NCI-H774 (cell line): ENCODE data around the gene SLC1A1.
"Not testable (repeated sequence)": the region's sequence is repeated elsewhere in the genome, so short reads cannot be mapped to it uniquely, and the experiment has no call there.

Experiments
- DNase-seq: peaks from one replicate; lab custom pipeline; 2025; lab: John Stamatoyannopoulos, UW

Gene SLC1A1

DNA sequence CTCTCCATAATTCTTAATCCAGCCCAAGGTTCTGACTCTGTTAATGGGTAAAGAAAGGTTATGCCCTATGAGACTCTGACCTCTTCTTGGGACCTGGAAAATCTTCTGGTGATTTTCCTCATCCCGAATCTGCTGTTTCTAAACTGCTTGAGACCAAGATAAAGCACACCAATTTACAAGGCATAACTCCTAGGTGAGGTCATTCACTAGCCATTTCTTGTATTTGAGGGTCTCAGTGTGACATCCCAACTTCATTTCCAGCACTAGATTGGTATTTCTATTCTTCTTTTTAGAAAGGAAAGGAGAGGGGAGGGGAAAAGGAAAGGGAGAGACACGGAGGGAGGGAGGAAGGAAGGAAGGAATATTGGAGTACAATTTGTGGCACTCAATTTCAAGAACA is 51.6 kb downstream of the SLC1A1 start:
- DNase-seq = no peak

DNA sequence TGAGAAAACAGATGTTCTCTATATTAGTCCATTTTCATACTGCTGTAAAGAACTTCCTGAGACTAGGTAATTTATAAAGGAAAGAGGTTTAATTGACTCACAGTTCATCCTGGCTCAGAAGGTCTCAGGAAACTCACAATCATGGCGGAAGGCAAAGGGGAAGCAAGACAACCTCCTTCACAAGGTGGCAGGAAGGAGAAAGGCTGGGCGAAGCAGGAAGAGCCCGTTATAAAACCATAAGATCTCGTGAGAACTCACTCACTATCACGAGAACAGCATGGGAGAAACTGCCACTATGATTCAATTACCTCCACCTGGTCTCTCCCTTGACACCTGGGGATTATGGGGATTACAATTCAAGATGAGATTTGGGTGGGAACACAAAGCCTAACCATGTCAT is 54.4 kb downstream of the SLC1A1 start:
- not testable (repeated sequence) for DNase-seq

DNA sequence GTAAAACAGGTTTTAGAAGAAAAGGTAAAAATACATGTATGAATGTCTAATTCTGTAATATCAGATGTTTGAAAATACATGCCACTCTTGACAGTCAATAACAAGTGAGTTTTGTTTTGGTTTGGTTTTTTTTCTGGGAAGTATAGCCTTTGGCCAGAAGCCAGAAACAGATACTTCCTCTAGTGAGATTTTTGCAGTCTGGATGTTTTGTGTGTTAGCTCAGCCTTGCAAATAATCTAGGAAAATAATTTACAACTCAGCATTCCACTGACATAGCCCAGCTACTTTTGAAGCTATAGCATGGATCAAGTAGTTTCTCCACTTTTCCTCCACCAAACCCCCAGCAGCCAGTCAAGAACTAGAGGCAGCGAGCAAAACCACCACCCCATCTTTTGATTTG is 56.7 kb downstream of the SLC1A1 start:
- DNase-seq = no peak

DNA sequence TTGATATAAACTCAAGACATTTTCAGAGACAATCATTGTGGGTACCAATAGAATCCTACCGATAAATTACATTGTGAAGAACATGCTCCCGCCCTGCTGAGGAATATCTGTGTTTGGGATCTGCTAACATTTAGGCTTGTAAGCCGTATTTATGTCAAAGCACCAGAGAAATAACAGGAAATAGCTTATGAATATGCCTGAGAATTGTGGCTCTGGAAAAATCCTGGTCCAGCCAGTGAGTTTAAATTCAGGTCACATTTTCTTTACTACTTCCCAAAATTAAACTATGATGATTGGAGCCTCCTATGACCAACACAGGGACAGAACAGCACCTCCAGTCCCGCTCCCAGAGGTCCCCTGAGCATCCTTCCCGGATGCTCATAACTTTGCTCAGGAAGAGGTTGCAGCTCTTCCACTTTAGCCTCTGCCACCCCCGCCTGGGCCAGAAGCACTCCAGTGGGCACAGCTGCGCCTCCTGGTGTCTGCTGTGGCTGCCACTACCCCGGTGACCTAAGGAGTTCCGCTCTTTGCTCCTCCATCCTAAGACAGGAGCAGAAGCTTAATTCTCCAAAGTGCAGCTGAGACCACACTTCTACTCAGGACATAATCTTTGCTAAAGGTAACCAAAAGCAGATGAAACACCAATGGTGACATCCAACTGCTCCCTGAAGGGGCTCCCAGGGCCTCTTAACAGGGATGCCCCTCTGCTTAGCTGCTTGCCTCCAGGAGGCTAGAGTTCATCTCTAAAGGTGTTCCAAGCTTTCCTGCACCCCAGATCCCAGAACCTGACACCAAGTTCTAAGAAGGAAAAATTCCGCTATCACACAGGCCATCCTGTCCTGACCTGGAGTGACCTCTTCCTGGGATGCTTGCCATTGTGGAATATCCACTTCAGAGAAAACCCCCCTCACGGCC is 58.8 kb downstream of the SLC1A1 start:
- DNase-seq = no peak

DNA sequence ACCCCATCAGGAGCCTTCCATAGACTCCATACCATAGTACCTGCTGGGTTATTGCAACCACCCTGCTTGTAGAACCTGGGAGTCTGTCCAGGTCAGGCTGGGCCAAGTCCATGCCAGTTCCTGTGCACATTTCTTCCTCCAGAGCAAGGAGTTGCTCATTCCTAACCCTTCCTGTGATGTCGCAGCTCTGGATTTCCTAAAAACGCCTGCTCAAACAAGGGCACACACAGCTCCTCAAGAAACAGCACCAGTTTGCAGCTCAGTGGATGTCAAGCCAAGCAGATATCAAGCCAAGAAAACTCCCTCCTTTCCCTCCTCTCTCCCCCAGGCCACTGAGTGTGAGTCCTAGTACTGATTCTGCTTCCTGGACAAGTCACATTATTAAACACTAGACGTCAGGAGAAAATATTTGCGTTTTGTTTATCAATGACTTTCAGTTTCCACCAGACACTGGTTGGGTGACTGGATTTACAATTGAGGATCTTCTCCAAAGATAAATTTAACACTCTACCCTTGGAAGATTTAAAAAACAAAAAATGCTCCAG is 59.6 kb downstream of the SLC1A1 start:
- no peak for DNase-seq

DNA sequence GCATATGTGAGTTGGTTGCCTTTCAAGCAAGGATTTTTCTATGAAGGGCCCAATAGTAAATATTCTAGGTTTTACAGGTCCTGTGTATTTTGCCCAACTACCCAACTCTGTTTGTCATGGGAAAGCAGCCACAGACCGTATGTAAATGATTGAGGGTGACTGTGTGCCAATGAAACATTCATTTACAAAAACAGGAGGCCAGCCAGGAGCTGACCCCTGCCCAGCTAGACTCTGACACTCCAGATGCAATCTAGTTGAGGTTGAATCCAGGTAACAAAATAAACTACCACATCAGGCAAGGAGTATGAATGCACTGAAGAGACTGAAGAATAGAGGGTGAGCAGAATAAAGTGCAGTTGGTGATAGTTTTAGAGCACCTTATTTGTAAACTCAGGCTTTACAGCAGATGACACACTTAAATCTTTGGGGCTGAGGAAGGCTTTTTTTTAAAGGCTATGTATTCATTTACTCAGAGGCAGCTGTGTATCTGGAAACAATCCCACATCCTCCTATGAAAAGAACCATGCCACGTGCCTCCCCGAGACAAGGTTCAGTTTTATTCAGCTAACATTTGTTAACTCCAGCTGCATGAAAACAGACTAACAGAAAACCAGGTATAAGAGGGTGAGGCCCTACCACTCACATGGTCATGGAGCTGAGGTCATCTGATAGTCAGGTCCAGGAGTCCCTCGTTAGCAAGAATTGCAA is 60.7 kb downstream of the SLC1A1 start:
- DNase-seq = no peak

DNA sequence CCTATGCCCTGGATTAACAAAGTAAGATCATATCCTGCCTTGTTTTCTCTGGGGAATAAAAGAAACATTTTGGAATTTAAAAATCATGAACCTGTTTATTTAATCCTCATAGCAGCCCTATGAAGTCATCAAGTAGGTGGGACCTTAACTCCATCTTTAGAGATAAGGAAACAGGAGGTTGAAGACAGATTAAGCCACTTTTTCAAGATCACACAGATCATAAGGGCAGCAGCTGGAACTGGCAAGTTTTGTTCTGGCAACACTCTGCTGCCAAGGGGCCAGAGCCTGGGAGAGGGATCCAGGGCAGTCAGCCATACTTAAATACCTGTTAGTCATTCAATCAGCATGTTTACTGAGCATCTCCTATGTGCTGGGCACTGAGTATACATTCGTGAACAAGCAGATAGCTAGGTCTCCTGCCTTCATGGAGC is 63.7 kb downstream of the SLC1A1 start:
- DNase-seq = no peak

DNA sequence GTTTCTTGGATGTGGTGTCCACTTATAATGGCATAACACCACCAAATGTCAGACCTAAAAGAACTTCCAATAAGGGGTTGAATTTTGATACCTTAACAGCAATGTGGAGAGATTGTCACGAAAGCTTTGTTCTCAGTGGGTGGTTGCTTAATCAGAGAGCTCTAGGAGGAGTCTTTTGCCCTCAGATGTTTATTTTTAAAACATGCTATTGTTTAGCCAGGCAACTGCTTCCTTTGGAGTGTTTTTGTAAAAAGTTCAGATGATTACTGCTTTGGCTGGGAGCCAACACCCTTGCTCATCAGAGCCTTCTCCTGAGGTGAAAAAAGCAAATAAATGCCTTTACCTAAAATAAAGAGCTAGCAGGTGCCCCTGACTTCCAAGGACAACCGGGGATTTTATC is 65.0 kb downstream of the SLC1A1 start:
- DNase-seq = no peak

DNA sequence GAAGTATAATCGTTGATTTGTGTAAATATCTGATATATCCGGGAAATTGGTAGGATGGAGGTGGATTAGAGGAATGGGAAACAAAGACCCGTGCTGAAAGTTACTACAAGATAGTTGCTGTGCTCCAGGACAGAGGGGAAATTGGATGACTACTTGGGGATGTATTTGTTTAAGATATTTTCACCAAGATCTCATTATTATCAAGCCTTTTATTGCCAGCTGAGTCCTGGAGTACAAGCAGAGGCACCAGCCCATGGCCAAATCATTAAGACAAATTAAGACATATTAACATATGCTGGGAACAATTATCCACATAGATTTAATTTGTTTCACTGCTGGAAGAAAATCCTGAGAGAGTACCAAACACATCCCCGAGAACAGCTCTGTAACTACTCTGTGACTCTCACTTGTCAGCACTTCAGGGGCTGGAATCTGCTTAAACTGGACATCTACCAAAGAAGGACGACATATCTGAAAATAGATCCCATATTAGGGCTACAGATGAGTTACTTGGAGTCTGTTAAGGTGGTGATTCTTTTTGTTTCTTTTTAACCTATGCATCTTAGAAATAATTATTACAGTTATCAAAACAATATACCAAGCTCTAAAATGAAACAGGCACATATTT is 68.2 kb downstream of the SLC1A1 start:
- no peak for DNase-seq

DNA sequence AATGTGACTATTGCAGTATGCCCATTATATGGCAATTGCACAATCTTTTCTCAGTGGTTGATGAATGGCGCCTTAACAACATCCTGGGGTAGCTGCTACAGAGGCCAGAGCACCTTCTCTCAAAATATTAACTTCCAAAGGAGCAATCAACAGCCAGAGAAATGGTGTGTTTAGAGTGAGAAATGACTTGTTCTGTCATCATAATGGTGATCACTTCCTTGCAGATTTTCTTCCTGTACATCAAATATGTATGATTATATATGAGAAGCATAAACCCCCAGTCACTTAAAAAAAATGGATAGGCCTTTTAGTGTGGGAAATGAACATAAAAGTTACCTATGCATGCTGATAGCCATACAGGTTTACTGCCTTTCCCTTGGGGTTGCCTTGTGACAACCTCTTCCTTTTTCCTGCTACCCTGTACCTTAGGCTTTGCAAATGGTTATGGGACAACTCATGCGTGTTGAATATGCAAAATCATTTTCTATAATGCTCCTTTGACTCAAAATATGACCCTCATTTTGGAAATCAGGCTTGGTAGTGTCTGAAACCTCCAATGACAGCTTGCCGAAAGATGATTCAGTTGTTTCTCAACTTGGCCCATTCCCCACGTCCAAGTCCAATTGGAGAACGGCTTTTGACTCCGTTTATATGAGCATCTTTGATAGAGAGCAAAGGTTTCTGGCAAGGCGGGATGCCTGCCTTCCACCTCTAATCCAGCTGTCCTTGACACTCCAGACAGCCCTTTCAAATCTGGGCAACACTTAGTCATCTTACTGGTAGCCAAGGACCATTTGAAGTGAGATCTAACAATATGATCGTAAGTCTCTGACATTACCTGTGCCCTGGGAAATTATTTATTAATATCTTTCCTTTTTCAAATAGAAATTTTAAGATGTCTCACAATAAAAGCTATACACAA is 69.3 kb downstream of the SLC1A1 start:
- DNase-seq = no peak

DNA sequence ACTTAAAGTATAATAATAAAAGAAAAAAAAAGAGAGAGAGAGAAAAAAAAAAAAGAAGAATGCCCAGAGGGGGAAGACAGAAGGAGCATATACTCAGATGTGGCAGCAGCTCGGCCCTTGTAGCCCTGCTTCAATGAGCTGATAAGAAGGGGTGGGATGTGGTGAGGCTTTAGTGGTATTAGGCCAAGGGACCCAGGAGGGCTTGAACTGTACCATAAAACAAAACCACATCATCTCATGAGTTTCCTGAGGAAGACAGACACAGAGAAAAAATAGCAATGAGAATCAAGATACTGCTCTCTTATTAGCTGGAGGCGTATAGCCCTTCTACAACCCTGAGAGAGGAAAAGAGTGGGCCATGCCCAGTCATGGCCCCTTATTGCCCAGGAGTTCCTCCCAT is 72.8 kb downstream of the SLC1A1 start:
- no peak for DNase-seq

DNA sequence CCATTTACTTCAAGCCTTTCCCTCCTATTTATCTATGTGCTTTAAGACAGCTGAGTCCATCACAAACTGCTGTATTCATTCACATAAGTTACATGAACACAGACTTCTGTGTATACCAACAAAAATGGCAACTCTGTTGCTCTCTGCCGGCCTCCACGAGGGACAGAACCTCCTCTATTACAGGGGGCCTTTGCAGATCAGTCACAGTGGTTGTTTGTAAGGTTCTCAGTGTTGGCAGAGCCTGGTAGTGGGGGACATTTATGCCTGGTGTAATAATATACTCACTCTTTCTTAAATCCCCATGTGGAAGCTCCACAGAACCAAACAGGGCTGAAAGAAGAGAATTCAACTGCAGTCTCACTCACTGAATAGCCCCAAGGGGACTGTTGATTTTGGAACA is 76.5 kb downstream of the SLC1A1 start:
- no peak for DNase-seq

DNA sequence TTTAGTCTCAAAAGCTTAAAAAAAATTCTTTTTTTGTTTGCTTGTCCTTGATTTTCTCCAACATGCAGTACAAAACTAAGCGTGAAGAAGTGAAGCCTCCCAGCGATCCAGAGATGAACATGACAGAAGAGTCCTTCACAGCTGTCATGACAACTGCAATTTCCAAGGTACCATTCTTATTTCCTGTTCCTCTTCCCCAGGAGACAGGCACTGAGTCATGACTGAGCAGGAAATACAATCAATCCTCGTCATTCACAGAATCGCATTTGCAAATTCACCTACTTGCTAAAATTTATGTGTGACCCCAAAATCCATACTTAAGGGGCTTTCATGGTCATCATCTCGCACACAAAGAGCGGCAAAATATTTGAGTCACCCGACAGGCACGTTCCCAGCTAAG is 77.3 kb downstream of the SLC1A1 start:
- DNase-seq = no peak

DNA sequence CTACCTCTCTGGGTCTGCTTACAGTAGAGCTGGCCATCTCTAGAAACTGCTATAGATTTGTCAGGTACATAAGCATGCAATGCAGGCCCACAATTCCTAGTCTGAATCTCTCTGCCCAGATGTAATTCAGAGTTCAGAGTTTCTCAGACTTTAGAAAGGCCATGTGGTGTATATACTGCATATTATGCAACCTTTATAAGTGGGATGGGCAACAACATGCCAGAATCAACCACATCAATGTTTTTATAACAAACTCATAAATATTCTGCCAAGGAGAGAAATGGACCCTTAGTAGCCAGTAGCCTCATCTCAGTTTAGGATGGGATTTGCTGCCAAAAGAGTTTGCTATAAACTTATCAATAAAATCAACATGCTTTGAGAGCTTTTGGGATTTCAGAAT is 78.8 kb downstream of the SLC1A1 start:
- no peak for DNase-seq

DNA sequence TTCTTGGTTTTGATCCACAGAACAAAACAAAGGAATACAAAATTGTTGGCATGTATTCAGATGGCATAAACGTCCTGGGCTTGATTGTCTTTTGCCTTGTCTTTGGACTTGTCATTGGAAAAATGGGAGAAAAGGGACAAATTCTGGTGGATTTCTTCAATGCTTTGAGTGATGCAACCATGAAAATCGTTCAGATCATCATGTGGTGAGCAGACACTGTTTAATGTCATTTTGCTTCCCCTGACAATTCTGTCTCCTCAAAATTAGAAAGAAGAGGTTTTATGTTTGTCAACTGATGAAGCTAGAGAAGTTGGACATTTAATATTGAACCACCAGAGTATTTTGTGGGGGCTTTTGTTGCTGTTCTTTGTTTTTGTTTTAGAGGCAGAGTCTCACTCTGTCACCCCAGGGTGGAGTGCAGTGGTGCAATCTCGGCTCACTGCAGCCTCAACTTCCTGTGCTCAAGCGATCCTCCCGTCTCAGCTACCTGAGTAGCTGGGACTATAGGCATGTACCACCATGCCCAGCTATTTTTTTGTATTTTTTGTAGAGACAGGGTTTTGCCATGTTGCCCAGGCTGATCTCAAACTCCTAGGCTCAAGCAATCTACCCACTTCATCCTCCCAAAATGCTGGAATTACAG is 82.0 kb downstream of the SLC1A1 start:
- no peak for DNase-seq

DNA sequence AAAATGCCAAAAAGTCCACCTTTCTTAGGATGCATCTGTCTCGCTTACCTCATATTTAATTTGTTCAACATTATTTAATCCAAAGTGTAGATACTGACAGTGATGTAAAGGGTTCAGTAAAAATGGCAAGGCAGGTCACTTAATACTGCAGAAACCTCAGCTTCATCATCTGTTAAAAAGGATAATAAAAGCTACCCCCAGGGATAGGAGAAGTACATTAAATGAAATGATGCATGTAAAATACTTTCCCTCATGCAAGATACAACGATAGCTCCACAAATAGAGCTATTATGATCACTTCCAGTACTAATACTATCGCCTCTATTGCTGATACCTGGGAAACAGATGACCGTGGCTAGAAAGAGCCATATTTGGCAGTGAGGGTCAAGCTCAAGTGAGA is 82.9 kb downstream of the SLC1A1 start:
- DNase-seq = no peak

DNA sequence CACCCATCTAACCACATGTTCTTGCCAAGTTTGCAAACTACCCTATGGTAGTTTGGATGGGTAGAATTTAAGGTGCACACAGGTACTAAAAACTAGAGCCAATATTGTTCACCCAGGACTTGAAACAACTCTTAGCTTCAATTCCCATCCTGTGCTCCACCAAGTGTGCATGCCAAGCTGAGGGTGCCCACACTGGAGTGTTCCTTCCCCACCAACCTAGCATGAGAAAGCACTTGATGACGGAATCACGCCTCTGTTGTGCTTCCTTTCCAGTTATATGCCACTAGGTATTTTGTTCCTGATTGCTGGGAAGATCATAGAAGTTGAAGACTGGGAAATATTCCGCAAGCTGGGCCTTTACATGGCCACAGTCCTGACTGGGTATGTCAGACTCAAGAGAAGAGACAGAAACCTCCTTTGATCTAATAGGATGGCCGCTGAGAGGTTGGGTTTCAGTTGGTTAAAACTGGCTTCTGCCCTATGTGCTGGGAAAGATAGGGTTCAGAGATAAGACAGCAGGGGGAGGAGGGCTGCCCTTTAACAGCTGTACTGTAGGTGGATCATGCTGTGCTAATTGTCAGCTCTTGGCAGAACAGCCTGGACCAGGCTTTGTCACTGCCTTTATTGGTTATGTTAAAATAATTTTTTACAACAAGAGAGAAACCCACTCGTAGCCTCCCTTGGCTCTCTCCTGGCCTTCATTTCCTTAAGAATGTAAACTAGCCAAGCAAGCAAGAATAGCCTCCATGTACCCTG is 83.5 kb downstream of the SLC1A1 start:
- no peak for DNase-seq

DNA sequence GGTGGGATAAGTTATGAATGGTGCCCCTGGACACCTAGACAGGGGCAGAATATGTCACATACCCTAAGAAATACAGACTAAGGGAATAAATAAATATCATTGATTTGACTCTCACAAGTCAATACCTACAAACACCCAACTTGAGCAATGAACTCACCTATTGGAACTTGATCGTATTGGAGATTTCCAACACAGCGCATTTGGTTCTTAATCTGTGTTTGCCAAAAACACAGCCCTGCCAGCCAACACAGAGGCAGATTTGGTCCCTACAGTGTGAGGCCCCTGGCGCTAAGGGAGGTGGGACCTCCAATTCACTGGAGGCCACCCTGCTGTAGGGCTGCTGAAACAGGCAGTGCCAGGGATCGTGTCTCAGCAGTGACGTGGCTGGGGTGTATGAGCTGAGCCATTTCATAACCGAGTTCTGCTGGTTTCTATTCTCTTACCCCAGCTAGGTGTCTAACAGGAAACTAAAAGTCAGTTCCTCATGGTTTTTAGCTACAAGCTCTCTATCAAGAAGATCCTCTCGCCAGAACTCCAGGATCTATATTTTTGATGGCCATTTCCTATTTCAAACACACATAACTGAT is 84.5 kb downstream of the SLC1A1 start:
- no peak for DNase-seq

DNA sequence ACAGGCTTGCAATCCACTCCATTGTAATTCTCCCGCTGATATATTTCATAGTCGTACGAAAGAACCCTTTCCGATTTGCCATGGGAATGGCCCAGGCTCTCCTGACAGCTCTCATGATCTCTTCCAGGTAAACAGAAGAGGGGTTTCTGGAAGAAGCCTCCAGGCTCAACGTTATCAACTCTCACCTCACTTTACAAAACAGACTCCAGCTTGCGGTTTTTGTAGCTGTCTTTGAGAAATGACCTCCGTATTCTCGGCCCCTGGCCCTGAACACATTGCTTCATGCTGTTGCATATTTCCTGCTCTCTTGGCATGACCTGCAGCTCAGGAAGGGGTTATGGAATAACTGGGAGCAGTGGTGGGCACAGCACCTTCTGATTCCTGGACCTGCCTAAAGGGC is 85.7 kb downstream of the SLC1A1 start:
- no peak for DNase-seq

DNA sequence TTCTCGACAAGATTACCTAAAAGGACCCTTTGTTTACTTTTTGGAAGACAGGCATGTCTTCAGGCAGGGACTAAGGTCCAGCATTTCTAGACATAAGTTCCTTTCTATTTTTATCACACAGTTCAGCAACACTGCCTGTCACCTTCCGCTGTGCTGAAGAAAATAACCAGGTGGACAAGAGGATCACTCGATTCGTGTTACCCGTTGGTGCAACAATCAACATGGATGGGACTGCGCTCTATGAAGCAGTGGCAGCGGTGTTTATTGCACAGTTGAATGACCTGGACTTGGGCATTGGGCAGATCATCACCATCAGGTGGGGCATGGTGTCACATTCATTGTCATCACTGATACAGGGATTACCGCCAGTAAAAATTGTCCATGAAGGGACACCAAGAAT is 86.2 kb downstream of the SLC1A1 start:
- no peak for DNase-seq
